Measurements from ENCODE around the gene TMEM231. TPM values are rescaled to one million over a fixed set of nuclear protein-coding genes. Genes with fewer than 3 reads are reported as not detected.
"Not testable (repeated sequence)": the region's sequence is repeated elsewhere in the genome, so short reads cannot be mapped to it uniquely, and the experiment has no call there.

Gene TMEM231
- polyA plus RNA-seq (2012; ENCODE audit: missing spikeins) = 4.0 TPM

GRCh38 chr16:75555707-75556430, at the start of gene TMEM231:
TSS of gene TMEM231 (minus strand) at chr16:75556252. CDS start at chr16:75556209, 43 bp downstream.
- TF ChIP-seq POLR2A (IDR thresholded peaks at IDR 0.05; ENCODE audit: low read depth, low read length) (peak; percentile 49; the same call in 1 of the 2 replicates), POLR2AphosphoS5 (IDR thresholded peaks at IDR 0.05; ENCODE audit: low read depth, low read length) (0 out of 2 replicates have a peak, but pooled peaks have one; percentile 36), TAF1 (IDR thresholded peaks at IDR 0.05; ENCODE audit: borderline replicate concordance, low read depth, low read length) (0 out of 2 replicates have a peak, but pooled peaks have one; percentile 28)
- DNase-seq (ENCODE audit: insufficient read length) (peak; percentile 97), FAIRE-seq (peak; percentile 97)

DNA sequence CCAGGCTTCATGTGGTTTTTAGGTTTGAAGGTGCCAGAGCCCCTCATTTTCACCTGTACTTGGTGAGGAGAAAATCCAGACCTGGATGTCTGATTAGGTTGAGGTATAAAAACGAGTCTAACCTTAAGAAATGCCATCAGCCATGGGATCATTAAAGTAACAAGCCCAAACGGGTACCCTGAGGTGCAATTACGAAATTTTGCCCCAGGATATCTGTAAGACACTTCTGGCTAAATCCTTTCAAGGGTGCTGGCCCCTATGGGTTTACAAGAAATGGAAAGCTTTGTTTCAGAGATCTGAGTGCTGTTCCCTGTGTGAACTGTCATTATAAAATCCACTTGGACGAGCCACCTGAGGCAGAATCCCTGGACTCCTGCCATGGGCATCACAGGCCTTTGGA, 47.2 kb upstream of the TMEM231 start:
- DNase-seq (ENCODE audit: insufficient read length) = no peak
- TF ChIP-seq POLR2AphosphoS5 (IDR thresholded peaks at IDR 0.05; ENCODE audit: low read depth, low read length) (no peak), TAF1 (IDR thresholded peaks at IDR 0.05; ENCODE audit: borderline replicate concordance, low read depth, low read length) (no peak), POLR2A (IDR thresholded peaks at IDR 0.05; ENCODE audit: low read depth, low read length) (no peak)
- no peak for FAIRE-seq

- no peak for TF ChIP-seq TAF1 (IDR thresholded peaks at IDR 0.05; ENCODE audit: borderline replicate concordance, low read depth, low read length)
- no peak for TF ChIP-seq POLR2A (IDR thresholded peaks at IDR 0.05; ENCODE audit: low read depth, low read length)
- no peak for TF ChIP-seq POLR2AphosphoS5 (IDR thresholded peaks at IDR 0.05; ENCODE audit: low read depth, low read length)
- FAIRE-seq = no peak
- no peak for DNase-seq (ENCODE audit: insufficient read length)
Observed at GRCh38 chr16:75599452-75600277, 43.6 kb upstream of the TMEM231 start.

GRCh38 chr16:75593825-75594820, 38.1 kb upstream of the TMEM231 start:
- no peak for DNase-seq (ENCODE audit: insufficient read length)
- no peak for FAIRE-seq

DNA sequence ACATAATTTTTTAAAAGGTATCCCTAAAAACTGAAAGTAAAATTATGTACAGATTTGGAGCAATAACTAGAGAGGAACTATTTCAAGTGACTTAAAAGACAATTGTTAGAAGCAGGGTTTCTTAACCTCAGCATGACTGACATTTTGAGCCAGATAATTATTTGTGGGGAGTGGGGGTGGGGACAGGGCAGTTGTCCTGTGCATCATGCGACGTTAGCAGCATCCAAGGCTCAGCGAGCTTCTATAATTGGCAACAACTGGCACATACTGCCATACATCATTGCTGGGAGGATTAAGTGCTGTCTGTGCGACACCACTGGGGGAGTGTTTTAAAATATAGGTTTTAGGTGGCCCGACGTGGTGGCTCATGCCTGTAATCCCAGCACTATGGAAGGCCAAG, 37.3 kb upstream of the TMEM231 start:
- DNase-seq (ENCODE audit: insufficient read length) (no peak), FAIRE-seq (no peak)
- no peak for TF ChIP-seq TAF1 (IDR thresholded peaks at IDR 0.05; ENCODE audit: borderline replicate concordance, low read depth, low read length)
- TF ChIP-seq POLR2AphosphoS5 (IDR thresholded peaks at IDR 0.05; ENCODE audit: low read depth, low read length) = no peak
- no peak for TF ChIP-seq POLR2A (IDR thresholded peaks at IDR 0.05; ENCODE audit: low read depth, low read length)

More at GRCh38 chr16:75593825-75594820, 38.1 kb upstream of the TMEM231 start:
- TF ChIP-seq POLR2A (IDR thresholded peaks at IDR 0.05; ENCODE audit: low read depth, low read length) (no peak), TAF1 (IDR thresholded peaks at IDR 0.05; ENCODE audit: borderline replicate concordance, low read depth, low read length) (no peak), POLR2AphosphoS5 (IDR thresholded peaks at IDR 0.05; ENCODE audit: low read depth, low read length) (no peak)

- DNase-seq (ENCODE audit: insufficient read length); FAIRE-seq: not testable (repeated sequence)
Observed at GRCh38 chr16:75591927-75592326, 35.9 kb upstream of the TMEM231 start.

DNA sequence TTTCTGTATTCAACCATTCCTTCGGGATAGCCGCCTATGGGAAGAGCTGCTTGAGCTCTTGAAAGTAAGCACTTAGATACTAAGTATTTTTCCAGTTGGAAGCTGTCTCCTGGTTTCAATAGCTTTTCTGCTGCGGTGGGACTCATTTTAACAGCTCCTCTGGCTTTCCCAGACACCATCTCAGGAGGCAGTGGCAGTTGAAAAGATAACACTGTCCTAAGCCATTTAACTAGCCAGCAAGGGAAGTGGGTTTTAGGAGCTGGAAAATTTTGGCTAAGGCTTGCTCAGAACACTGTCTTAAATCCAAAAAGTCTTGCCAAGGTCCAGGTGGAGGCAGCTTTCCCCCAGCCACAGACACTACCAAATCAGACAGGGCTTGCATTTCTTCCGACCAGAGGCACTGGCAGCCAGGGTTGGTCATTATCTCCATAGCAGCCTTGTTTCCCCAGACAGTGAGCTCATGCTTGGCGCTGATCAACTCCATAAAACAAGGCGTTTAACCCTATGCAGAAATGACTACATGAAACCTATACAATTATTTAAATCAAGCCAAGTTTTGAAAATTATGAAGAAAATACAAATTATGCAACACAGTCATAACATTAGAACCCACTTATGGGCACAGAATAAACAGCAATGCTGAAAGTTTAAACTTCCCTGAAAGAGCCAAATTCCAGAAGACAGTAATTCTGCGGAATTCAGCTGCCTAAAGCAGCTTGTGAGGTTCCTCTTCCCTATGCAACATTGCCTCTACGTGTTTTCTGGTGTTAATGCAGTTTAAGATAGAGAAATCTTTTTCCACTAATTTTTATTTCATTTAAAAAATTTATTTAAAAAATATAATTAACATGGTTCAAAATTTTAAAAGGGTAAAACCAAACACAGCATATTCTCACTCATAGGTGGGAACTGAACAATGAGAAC, 35.1 kb upstream of the TMEM231 start:
- TF ChIP-seq POLR2A (IDR thresholded peaks at IDR 0.05; ENCODE audit: low read depth, low read length) (no peak), TAF1 (IDR thresholded peaks at IDR 0.05; ENCODE audit: borderline replicate concordance, low read depth, low read length) (no peak), POLR2AphosphoS5 (IDR thresholded peaks at IDR 0.05; ENCODE audit: low read depth, low read length) (no peak)
- DNase-seq (ENCODE audit: insufficient read length) = no peak
- FAIRE-seq = no peak

GRCh38 chr16:75589306-75589705, 33.3 kb upstream of the TMEM231 start:
- TF ChIP-seq POLR2AphosphoS5 (IDR thresholded peaks at IDR 0.05; ENCODE audit: low read depth, low read length) (no peak), TAF1 (IDR thresholded peaks at IDR 0.05; ENCODE audit: borderline replicate concordance, low read depth, low read length) (no peak), POLR2A (IDR thresholded peaks at IDR 0.05; ENCODE audit: low read depth, low read length) (no peak)
- no peak for DNase-seq (ENCODE audit: insufficient read length)
- no peak for FAIRE-seq

DNA sequence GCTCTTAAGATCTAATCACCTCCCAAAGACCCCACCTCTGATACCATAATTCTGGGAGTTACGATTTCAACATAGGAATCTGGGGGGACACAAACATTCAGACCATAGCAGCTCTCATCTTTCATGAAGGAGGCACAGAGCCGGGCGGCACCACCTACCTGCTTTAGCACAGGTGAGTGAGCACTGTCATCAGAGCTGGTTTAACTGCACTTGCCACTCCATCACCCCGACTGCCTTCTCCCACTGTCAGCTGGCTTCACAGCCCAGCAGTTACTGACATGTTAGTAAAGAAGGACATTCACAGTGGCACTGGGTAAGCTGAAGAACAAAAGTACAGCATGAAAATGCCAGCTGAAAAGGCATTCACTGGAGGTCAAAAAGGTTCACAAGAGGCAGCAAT, 32.7 kb upstream of the TMEM231 start:
- FAIRE-seq (no peak), DNase-seq (ENCODE audit: insufficient read length) (no peak)
- TF ChIP-seq POLR2AphosphoS5 (IDR thresholded peaks at IDR 0.05; ENCODE audit: low read depth, low read length) = no peak
- no peak for TF ChIP-seq TAF1 (IDR thresholded peaks at IDR 0.05; ENCODE audit: borderline replicate concordance, low read depth, low read length)
- TF ChIP-seq POLR2A (IDR thresholded peaks at IDR 0.05; ENCODE audit: low read depth, low read length) = no peak

GRCh38 chr16:75584108-75584507, 28.1 kb upstream of the TMEM231 start:
- FAIRE-seq (no peak), DNase-seq (ENCODE audit: insufficient read length) (no peak)
- no peak for TF ChIP-seq POLR2A (IDR thresholded peaks at IDR 0.05; ENCODE audit: low read depth, low read length)
- TF ChIP-seq POLR2AphosphoS5 (IDR thresholded peaks at IDR 0.05; ENCODE audit: low read depth, low read length) = no peak
- no peak for TF ChIP-seq TAF1 (IDR thresholded peaks at IDR 0.05; ENCODE audit: borderline replicate concordance, low read depth, low read length)
